ENCODE data around the gene TTLL8. TPM values are rescaled to one million over a fixed set of nuclear protein-coding genes. Genes with fewer than 3 reads are reported as not detected.
A peak's percentile ranks its signal among the peaks of the same experiment; 100 is the strongest.

The TTLL8 gene
- total RNA-seq, 1 experiment from 2014 or later: not detected

GRCh38 chr22:50046019-50046415 is 12.1 kb downstream of the TTLL8 start:
- Histone ChIP-seq H3K9me3 (ENCODE audit: control insufficient read depth, insufficient read depth, low read depth, low read length) (no peaks in the 10 kb centered on the region), H3K4me1 (ENCODE audit: control insufficient read depth, insufficient read depth, low read length) (no peaks in the 10 kb centered on the region), H3K4me3 (ENCODE audit: low read depth in 2 of 2, low read length in 2 of 2) (no peak overlapping the region), H3K36me3 (ENCODE audit: control insufficient read depth, insufficient read depth, low read length) (no peaks in the 10 kb centered on the region), H3K27me3 (ENCODE audit: control insufficient read depth, insufficient read depth, low read length) (no peaks in the 10 kb centered on the region), H3K27ac (ENCODE audit: low read length) (no peak overlapping the region)
- in situ Hi-C loops (cut with HindIII; ENCODE audit: low pct_unique_long_range_greater_than_20kb, low sequenced_read_pairs): no loop called here
- CTCF ChIA-PET: no interaction called here
- ATAC-seq (0 out of 2 replicates have a peak, but pooled peaks have one; percentile 23), DNase-seq (ENCODE audit: low read depth, low spot score) (no peak)
- TF ChIP-seq REST (IDR thresholded peaks at IDR 0.05; ENCODE audit: insufficient read depth in 1 of 2, low read depth in 2 of 2, low read length in 1 of 2): no peak
- TF ChIP-seq POLR2AphosphoS5 (IDR thresholded peaks at IDR 0.05; ENCODE audit: low read depth, low read length): no peak
- no peak for TF ChIP-seq SIN3A (IDR thresholded peaks at IDR 0.05; ENCODE audit: borderline replicate concordance, insufficient read depth, low read depth, low read length)
- TF ChIP-seq, protein P1, sequence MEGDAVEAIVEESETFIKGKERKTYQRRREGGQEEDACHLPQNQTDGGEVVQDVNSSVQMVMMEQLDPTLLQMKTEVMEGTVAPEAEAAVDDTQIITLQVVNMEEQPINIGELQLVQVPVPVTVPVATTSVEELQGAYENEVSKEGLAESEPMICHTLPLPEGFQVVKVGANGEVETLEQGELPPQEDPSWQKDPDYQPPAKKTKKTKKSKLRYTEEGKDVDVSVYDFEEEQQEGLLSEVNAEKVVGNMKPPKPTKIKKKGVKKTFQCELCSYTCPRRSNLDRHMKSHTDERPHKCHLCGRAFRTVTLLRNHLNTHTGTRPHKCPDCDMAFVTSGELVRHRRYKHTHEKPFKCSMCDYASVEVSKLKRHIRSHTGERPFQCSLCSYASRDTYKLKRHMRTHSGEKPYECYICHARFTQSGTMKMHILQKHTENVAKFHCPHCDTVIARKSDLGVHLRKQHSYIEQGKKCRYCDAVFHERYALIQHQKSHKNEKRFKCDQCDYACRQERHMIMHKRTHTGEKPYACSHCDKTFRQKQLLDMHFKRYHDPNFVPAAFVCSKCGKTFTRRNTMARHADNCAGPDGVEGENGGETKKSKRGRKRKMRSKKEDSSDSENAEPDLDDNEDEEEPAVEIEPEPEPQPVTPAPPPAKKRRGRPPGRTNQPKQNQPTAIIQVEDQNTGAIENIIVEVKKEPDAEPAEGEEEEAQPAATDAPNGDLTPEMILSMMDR (IDR thresholded peaks at IDR 0.05): no peak
- TF ChIP-seq TCF7L2 (IDR thresholded peaks at IDR 0.05; ENCODE audit: low read depth, low read length): no peak
- intact Hi-C loops (cut with micrococcal nuclease; ENCODE audit: unreplicated experiment): no loop called here
- no TSS peak for BruUV-seq (replicated peaks)
- POLR2A ChIA-PET: no interaction called here

DNA sequence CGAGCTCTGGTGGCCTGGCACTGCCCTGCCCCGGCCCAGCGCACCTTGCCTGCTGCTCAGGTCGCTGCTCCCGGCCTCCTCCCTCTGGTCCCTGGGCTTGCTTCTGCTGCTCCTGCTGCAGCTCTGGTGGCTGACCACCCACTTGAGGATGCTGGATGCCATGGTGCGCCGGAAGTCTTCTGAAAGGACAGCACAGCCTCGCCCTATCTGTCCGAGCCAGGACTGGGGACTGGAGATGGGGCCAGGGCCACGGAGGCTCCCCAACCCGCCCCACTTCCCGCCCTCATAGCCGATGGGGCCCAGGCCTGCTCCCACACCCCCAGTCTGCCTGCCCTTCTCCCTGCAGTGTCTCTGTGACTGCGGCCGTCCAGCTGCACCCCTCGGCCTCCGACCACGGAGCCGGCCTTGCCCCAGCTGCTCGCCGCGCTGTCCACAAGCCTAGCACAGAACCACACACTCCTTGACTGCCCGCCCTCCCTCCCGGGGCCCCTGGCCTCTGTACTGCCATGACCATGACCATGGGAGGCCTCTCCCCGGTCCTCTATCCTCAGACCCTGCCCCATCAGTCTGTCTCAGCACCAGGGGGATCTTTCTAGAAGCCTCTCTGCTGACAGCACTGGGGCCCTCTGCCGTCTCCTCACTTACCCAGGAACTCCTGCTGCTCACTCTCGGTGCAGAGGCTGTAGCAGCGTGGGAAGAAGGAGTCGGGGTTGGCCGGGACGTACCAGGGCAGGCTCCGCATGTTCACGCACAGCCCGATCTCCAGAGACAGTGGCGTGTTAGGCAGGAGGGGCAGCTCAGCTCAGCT is 12.7 kb downstream of the TTLL8 start:
- CTCF ChIA-PET: no interaction called here
- in situ Hi-C loops (cut with HindIII; ENCODE audit: low pct_unique_long_range_greater_than_20kb, low sequenced_read_pairs) (no loop called here), intact Hi-C loops (cut with micrococcal nuclease; ENCODE audit: unreplicated experiment) (no loop called here)
- ATAC-seq: peak; percentile 58
- DNase-seq (ENCODE audit: low read depth, low spot score): no peak
- no TSS peak for BruUV-seq (replicated peaks)
- no peak overlapping the region for H3K4me3 ChIP-seq (ENCODE audit: low read depth in 2 of 2, low read length in 2 of 2)
- no peaks in the 10 kb centered on the region for H3K36me3 ChIP-seq (ENCODE audit: control insufficient read depth, insufficient read depth, low read length)
- H3K4me1 ChIP-seq (ENCODE audit: control insufficient read depth, insufficient read depth, low read length): no peaks in the 10 kb centered on the region
- H3K9me3 ChIP-seq (ENCODE audit: control insufficient read depth, insufficient read depth, low read depth, low read length): no peaks in the 10 kb centered on the region
- no peaks in the 10 kb centered on the region for H3K27me3 ChIP-seq (ENCODE audit: control insufficient read depth, insufficient read depth, low read length)
- TF ChIP-seq, protein P1 (IDR thresholded peaks at IDR 0.05): no peak
- TF ChIP-seq POLR2AphosphoS5 (IDR thresholded peaks at IDR 0.05; ENCODE audit: low read depth, low read length) (no peak), REST (IDR thresholded peaks at IDR 0.05; ENCODE audit: insufficient read depth in 1 of 2, low read depth in 2 of 2, low read length in 1 of 2) (no peak), TCF7L2 (IDR thresholded peaks at IDR 0.05; ENCODE audit: low read depth, low read length) (no peak), SIN3A (IDR thresholded peaks at IDR 0.05; ENCODE audit: borderline replicate concordance, insufficient read depth, low read depth, low read length) (no peak)
- POLR2A ChIA-PET: no interaction called here
- H3K27ac ChIP-seq (ENCODE audit: low read length): no peak overlapping the region

All from Panc1 (cell line).